ENCODE measurements around the gene EIF4G3.

DNA sequence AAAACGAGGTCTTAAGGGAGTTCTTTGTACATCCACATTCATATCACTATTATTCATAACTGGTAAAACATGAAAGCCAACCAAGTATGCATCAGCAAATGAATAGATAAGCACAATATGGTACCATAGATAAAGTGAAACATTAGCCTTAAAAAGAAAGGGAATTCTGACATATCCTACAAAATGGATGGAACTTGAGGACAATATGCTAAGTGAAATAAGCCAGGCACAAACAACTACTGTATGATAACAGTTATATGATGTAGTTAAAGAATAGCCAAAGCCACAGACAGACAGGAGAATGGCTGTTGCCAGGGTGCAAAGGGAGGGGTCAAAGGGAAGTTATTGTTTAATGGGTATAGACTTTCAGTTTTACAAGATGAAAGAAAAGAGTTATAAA, 148.9 kb downstream of the EIF4G3 start:
- TF ChIP-seq TAF1 (IDR thresholded peaks at IDR 0.05; ENCODE audit: borderline replicate concordance, insufficient read depth, low read length) (no peak), POLR2AphosphoS5 (IDR thresholded peaks at IDR 0.05; ENCODE audit: low read depth, low read length) (no peak)
- TF ChIP-seq, protein P1, sequence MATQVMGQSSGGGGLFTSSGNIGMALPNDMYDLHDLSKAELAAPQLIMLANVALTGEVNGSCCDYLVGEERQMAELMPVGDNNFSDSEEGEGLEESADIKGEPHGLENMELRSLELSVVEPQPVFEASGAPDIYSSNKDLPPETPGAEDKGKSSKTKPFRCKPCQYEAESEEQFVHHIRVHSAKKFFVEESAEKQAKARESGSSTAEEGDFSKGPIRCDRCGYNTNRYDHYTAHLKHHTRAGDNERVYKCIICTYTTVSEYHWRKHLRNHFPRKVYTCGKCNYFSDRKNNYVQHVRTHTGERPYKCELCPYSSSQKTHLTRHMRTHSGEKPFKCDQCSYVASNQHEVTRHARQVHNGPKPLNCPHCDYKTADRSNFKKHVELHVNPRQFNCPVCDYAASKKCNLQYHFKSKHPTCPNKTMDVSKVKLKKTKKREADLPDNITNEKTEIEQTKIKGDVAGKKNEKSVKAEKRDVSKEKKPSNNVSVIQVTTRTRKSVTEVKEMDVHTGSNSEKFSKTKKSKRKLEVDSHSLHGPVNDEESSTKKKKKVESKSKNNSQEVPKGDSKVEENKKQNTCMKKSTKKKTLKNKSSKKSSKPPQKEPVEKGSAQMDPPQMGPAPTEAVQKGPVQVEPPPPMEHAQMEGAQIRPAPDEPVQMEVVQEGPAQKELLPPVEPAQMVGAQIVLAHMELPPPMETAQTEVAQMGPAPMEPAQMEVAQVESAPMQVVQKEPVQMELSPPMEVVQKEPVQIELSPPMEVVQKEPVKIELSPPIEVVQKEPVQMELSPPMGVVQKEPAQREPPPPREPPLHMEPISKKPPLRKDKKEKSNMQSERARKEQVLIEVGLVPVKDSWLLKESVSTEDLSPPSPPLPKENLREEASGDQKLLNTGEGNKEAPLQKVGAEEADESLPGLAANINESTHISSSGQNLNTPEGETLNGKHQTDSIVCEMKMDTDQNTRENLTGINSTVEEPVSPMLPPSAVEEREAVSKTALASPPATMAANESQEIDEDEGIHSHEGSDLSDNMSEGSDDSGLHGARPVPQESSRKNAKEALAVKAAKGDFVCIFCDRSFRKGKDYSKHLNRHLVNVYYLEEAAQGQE (IDR thresholded peaks at IDR 0.05; ENCODE audit: insufficient read depth in 1 of 2, low read depth in 2 of 2, low read length in 2 of 2) = no peak
